Measurements from ENCODE around the gene OR4F15. TPM values are rescaled to one million over a fixed set of nuclear protein-coding genes. Genes with fewer than 3 reads are reported as not detected.

Gene OR4F15
- total and polyA plus RNA-seq, 4 donors = not detected

GRCh38 chr15:101801048-101801447 lies 11.0 kb upstream of the OR4F15 start:
- Histone ChIP-seq H3K4me1 (ENCODE audit: control insufficient read depth, insufficient read depth, low read length) (no peaks in the 10 kb centered on the region), H3K4me3 (ENCODE audit: low read depth, low read length) (no peak overlapping the region), H3K27me3 (ENCODE audit: control insufficient read depth, insufficient read depth, low read length) (no peaks in the 10 kb centered on the region), H3K9me3 (ENCODE audit: control insufficient read depth, insufficient read depth, low read length) (no peaks in the 10 kb centered on the region), H3K27ac (ENCODE audit: low read depth, low read length) (no peak overlapping the region), H3K36me3 (ENCODE audit: control insufficient read depth, insufficient read depth, low read length) (no peaks in the 10 kb centered on the region)
- no CpG with 5 or more reads among the region's 1 CpG for WGBS (ENCODE audit: insufficient coverage)
- DNase-seq (ENCODE audit: low read depth in 4 of 6, low spot score in 6 of 6) = no peak

GRCh38 chr15:101803209-101803608 lies 8.8 kb upstream of the OR4F15 start, which contains the start of gene OR4F6:
Gene OR4F6, plus strand, starts transcription at chr15:101803509. Its CDS starts 2,211 bp downstream, at chr15:101805720.
- Histone ChIP-seq H3K36me3 (ENCODE audit: control insufficient read depth, insufficient read depth, low read length) (no peaks in the 10 kb centered on the region), H3K27me3 (ENCODE audit: control insufficient read depth, insufficient read depth, low read length) (no peaks in the 10 kb centered on the region), H3K9me3 (ENCODE audit: control insufficient read depth, insufficient read depth, low read length) (no peaks in the 10 kb centered on the region), H3K4me1 (ENCODE audit: control insufficient read depth, insufficient read depth, low read length) (no peaks in the 10 kb centered on the region), H3K4me3 (ENCODE audit: low read depth, low read length) (no peak within 1 kb of the TSS), H3K27ac (ENCODE audit: low read depth, low read length) (no peak within 1 kb of the TSS)
- 55% methylated on average over 1 of the region's 2 CpGs for WGBS (ENCODE audit: insufficient coverage)
- peak in 2 of 6 donors; percentile 14 to 21 for DNase-seq (ENCODE audit: low read depth in 4 of 6, low spot score in 6 of 6)

DNA sequence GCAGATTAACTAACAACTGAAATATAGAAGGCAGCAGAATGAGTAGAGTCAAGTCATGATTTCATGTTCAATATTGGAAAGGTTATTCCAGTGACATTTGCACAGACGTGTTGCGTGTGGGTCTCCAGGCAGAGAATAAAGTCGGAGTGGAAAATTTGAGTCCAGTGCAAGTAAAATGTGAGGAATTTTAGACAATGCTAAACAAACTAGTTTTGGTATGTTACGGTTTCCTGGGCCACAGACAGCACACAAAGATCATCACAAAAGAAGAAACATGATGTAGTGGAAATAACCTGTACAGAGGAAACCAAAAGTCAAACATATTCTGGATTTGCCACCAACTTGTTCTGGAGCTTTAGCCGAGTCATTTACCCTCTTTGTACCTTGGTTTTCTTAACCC lies 8.3 kb upstream of the OR4F15 start:
- no peak for DNase-seq (ENCODE audit: low read depth in 4 of 6, low spot score in 6 of 6)
- H3K4me3 ChIP-seq (ENCODE audit: low read depth, low read length) = no peak overlapping the region
- no peak overlapping the region for H3K27ac ChIP-seq (ENCODE audit: low read depth, low read length)
- H3K9me3 ChIP-seq (ENCODE audit: control insufficient read depth, insufficient read depth, low read length) = no peaks in the 10 kb centered on the region
- H3K36me3 ChIP-seq (ENCODE audit: control insufficient read depth, insufficient read depth, low read length) = no peaks in the 10 kb centered on the region
- no peaks in the 10 kb centered on the region for H3K4me1 ChIP-seq (ENCODE audit: control insufficient read depth, insufficient read depth, low read length)
- no peaks in the 10 kb centered on the region for H3K27me3 ChIP-seq (ENCODE audit: control insufficient read depth, insufficient read depth, low read length)
- WGBS (ENCODE audit: insufficient coverage) = 90% methylated on average over 4 of the region's 5 CpGs

GRCh38 chr15:101804375-101804774 lies 7.6 kb upstream of the OR4F15 start:
- no peak overlapping the region for H3K4me3 ChIP-seq (ENCODE audit: low read depth, low read length)

DNA sequence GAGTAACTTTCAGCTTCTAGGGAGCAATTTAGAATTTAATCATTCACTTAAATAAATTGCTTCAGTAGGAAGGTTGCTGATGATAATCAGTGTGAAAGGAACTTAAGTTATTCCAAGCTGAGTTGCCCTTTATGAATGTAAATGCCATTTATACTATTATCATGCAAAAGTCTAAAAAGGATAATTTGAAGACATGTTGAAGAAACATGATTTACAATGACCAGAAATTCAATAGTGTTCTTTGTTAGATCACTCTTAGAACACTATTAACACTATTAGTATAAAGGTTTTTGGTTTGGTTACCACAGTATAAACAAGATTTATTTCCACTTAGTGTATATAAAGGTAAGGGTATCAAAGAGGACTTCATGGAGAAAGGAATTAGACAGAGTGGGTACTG lies 7.1 kb upstream of the OR4F15 start:
- Histone ChIP-seq H3K27me3 (ENCODE audit: control insufficient read depth, insufficient read depth, low read length) (no peaks in the 10 kb centered on the region), H3K27ac (ENCODE audit: low read depth, low read length) (no peak overlapping the region), H3K36me3 (ENCODE audit: control insufficient read depth, insufficient read depth, low read length) (no peaks in the 10 kb centered on the region), H3K9me3 (ENCODE audit: control insufficient read depth, insufficient read depth, low read length) (no peaks in the 10 kb centered on the region), H3K4me3 (ENCODE audit: low read depth, low read length) (no peak overlapping the region), H3K4me1 (ENCODE audit: control insufficient read depth, insufficient read depth, low read length) (no peaks in the 10 kb centered on the region)
- DNase-seq (ENCODE audit: low read depth in 4 of 6, low spot score in 6 of 6) = no peak

More at GRCh38 chr15:101804375-101804774, 7.6 kb upstream of the OR4F15 start:
- no peaks in the 10 kb centered on the region for H3K27me3 ChIP-seq (ENCODE audit: control insufficient read depth, insufficient read depth, low read length)
- no peaks in the 10 kb centered on the region for H3K4me1 ChIP-seq (ENCODE audit: control insufficient read depth, insufficient read depth, low read length)
- DNase-seq (ENCODE audit: low read depth in 4 of 6, low spot score in 6 of 6) = no peak
- no peaks in the 10 kb centered on the region for H3K9me3 ChIP-seq (ENCODE audit: control insufficient read depth, insufficient read depth, low read length)
- H3K27ac ChIP-seq (ENCODE audit: low read depth, low read length) = no peak overlapping the region
- H3K36me3 ChIP-seq (ENCODE audit: control insufficient read depth, insufficient read depth, low read length) = no peaks in the 10 kb centered on the region

GRCh38 chr15:101805605-101806345 lies 6.2 kb upstream of the OR4F15 start:
- H3K27me3 ChIP-seq (ENCODE audit: control insufficient read depth, insufficient read depth, low read length) = no peaks in the 10 kb centered on the region
- no peak for DNase-seq (ENCODE audit: low read depth in 4 of 6, low spot score in 6 of 6)
- WGBS (ENCODE audit: insufficient coverage) = 71% methylated on average over 2 of the region's 6 CpGs
- no peaks in the 10 kb centered on the region for H3K9me3 ChIP-seq (ENCODE audit: control insufficient read depth, insufficient read depth, low read length)
- no peak overlapping the region for H3K27ac ChIP-seq (ENCODE audit: low read depth, low read length)
- H3K36me3 ChIP-seq (ENCODE audit: control insufficient read depth, insufficient read depth, low read length) = no peaks in the 10 kb centered on the region
- H3K4me3 ChIP-seq (ENCODE audit: low read depth, low read length) = no peak overlapping the region
- no peaks in the 10 kb centered on the region for H3K4me1 ChIP-seq (ENCODE audit: control insufficient read depth, insufficient read depth, low read length)

DNA sequence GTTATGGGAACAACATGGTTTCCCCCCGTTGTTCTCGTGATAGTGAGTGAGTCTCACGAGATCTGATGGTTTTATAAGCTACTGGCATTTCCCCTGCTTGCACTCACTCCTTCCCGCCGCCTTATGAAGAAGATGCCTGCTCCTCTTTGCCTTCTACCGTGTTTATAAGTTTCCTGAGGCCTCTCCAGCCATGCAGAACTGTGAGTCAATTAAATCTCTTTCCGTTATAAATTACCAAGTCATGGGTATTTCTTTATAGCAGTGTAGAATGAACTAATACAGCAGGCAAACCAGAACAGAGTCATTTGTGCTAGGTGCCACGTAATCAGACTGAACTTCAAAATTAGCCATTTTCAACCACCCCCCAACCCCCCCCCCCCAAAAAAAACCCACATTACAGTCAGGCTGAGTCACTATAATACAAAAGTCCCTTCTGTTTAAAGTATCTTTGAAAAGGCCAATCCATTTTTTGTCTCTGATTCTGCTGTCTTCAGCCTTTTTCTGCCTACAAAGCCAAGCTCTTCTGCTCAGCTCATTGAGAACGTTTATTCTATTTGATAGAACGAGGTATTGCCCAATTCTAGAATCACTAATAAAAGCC lies 4.6 kb upstream of the OR4F15 start:
- no peak for DNase-seq (ENCODE audit: low read depth in 4 of 6, low spot score in 6 of 6)
- 81% methylated on average over 3 of the region's 10 CpGs for WGBS (ENCODE audit: insufficient coverage)
- H3K4me1 ChIP-seq (ENCODE audit: control insufficient read depth, insufficient read depth, low read length) = no peaks in the 10 kb centered on the region
- H3K4me3 ChIP-seq (ENCODE audit: low read depth, low read length) = no peak overlapping the region
- no peaks in the 10 kb centered on the region for H3K36me3 ChIP-seq (ENCODE audit: control insufficient read depth, insufficient read depth, low read length)
- no peak overlapping the region for H3K27ac ChIP-seq (ENCODE audit: low read depth, low read length)
- H3K27me3 ChIP-seq (ENCODE audit: control insufficient read depth, insufficient read depth, low read length) = no peaks in the 10 kb centered on the region
- H3K9me3 ChIP-seq (ENCODE audit: control insufficient read depth, insufficient read depth, low read length) = no peaks in the 10 kb centered on the region

- no peak overlapping the region for H3K4me3 ChIP-seq (ENCODE audit: low read depth, low read length)
- H3K4me1 ChIP-seq (ENCODE audit: control insufficient read depth, insufficient read depth, low read length) = no peaks in the 10 kb centered on the region
- H3K27ac ChIP-seq (ENCODE audit: low read depth, low read length) = no peak overlapping the region
- DNase-seq (ENCODE audit: low read depth in 4 of 6, low spot score in 6 of 6) = no peak
- H3K9me3 ChIP-seq (ENCODE audit: control insufficient read depth, insufficient read depth, low read length) = no peaks in the 10 kb centered on the region
- H3K27me3 ChIP-seq (ENCODE audit: control insufficient read depth, insufficient read depth, low read length) = no peaks in the 10 kb centered on the region
- WGBS (ENCODE audit: insufficient coverage) = 48% methylated on average over 2 of the region's 2 CpGs
- no peaks in the 10 kb centered on the region for H3K36me3 ChIP-seq (ENCODE audit: control insufficient read depth, insufficient read depth, low read length)
Measured at GRCh38 chr15:101808201-101808600, 3.8 kb upstream of the OR4F15 start.

DNA sequence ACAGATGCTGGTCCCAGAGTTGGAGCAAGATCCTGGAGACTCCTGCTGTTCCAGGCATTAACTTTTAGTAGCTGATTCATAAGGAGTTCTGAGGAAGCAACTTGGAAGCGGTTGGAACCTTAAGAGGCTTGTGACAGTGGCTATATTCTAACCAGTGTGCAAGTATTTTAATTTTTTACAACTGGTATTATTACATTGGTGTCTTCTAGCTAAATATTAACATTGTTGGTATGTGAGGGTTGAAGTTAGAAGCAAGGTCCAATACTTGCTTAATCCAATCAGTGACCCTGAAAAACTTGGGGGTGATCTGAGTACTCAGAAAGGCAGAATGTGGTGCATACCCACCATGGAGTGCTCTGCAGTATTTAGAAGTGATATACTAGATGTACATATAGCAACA lies 1.5 kb upstream of the OR4F15 start:
- WGBS (ENCODE audit: insufficient coverage) = no CpG with 5 or more reads among the region's 1 CpG
- H3K27ac ChIP-seq (ENCODE audit: low read depth, low read length) = no peak overlapping the region
- H3K9me3 ChIP-seq (ENCODE audit: control insufficient read depth, insufficient read depth, low read length) = no peaks in the 10 kb centered on the region
- DNase-seq (ENCODE audit: low read depth in 4 of 6, low spot score in 6 of 6) = no peak
- no peaks in the 10 kb centered on the region for H3K36me3 ChIP-seq (ENCODE audit: control insufficient read depth, insufficient read depth, low read length)
- no peak overlapping the region for H3K4me3 ChIP-seq (ENCODE audit: low read depth, low read length)
- H3K4me1 ChIP-seq (ENCODE audit: control insufficient read depth, insufficient read depth, low read length) = no peaks in the 10 kb centered on the region
- no peaks in the 10 kb centered on the region for H3K27me3 ChIP-seq (ENCODE audit: control insufficient read depth, insufficient read depth, low read length)

DNA sequence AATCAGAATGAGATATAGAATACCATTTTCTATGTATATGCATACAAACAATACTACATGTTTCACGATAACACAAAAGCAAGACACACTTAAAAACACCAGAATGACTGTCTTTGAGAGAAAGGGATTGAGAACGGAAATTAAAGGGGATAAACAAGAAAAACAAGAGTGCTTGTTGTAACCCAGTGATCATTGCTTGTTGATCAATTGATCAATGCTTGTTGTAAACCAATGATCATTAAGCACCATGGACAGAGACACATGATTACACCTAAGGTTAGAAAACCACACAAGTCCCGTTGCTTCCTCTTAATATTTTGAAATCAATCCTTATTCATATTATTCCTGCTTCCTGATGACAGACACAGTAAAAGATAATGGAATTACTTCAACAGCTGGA lies 1.1 kb upstream of the OR4F15 start:
- Histone ChIP-seq H3K36me3 (ENCODE audit: control insufficient read depth, insufficient read depth, low read length) (no peaks in the 10 kb centered on the region), H3K27ac (ENCODE audit: low read depth, low read length) (no peak overlapping the region), H3K27me3 (ENCODE audit: control insufficient read depth, insufficient read depth, low read length) (peaks cover 1% of the 10 kb centered on the region), H3K4me3 (ENCODE audit: low read depth, low read length) (no peak overlapping the region), H3K4me1 (ENCODE audit: control insufficient read depth, insufficient read depth, low read length) (no peaks in the 10 kb centered on the region), H3K9me3 (ENCODE audit: control insufficient read depth, insufficient read depth, low read length) (no peaks in the 10 kb centered on the region)
- WGBS (ENCODE audit: insufficient coverage) = no CpG with 5 or more reads among the region's 3 CpGs
- no peak for DNase-seq (ENCODE audit: low read depth in 4 of 6, low spot score in 6 of 6)

All from spinal cord (tissue), 10 donors.